ENCODE measurements around the gene OR56A5. TPM values are rescaled to one million over a fixed set of nuclear protein-coding genes. Genes with fewer than 3 reads are reported as not detected.

The OR56A5 gene
- total RNA-seq, 1 experiment from 2014 or later: not detected

DNA sequence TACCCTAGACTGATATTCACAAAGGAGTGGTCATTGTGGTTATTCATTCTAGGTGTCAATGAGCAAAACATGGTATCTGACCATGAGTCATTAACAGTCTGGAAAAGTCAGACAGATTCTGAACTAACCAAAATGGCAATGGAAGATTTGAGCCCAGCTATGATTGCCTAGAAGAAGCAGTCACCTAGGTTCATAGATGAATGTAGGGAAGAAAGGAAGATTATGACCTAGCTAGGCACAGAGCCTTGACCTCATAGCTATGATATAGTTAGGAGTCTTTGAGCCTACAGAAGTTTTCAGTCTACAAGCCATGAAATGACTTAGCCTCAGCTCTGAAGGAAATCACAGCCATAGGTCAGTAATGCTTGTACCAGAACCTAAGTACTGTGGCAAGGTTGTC is 38.1 kb upstream of the OR56A5 start:
- H2AK5ac ChIP-seq (ENCODE audit: insufficient read length, low read length): no peak overlapping the region
- Mint-ChIP-seq H3K27me3 (ENCODE audit: low read depth) (peaks cover 8% of the 10 kb centered on the region; the same call in 1 of the 2 replicates), H3K36me3 (ENCODE audit: insufficient read depth in 1 of 3, low read depth in 3 of 3) (no peaks in the 10 kb centered on the region), H3K4me1 (no peaks in the 10 kb centered on the region), H3K27ac (no peak overlapping the region), H3K9me3 (no peaks in the 10 kb centered on the region), H3K4me3 (no peak overlapping the region)
- H3K23me2 ChIP-seq (ENCODE audit: insufficient read length, low read depth, low read length, poor library complexity, severe bottlenecking): no peaks in the 10 kb centered on the region
- no peaks in the 10 kb centered on the region for H3K79me1 ChIP-seq (ENCODE audit: insufficient read depth, low read depth, low read length, poor library complexity, severe bottlenecking)
- H4K8ac ChIP-seq (replicated peaks; ENCODE audit: insufficient read length, low read depth, low read length): no peak overlapping the region
- H2BK12ac ChIP-seq (ENCODE audit: insufficient read length, low read depth, low read length): no peak overlapping the region
- no peak overlapping the region for H2BK20ac ChIP-seq (ENCODE audit: low read depth, low read length, poor library complexity, severe bottlenecking)
- no peaks in the 10 kb centered on the region for H3K79me2 ChIP-seq (ENCODE audit: insufficient read depth, low read length)
- TF ChIP-seq, protein P1, sequence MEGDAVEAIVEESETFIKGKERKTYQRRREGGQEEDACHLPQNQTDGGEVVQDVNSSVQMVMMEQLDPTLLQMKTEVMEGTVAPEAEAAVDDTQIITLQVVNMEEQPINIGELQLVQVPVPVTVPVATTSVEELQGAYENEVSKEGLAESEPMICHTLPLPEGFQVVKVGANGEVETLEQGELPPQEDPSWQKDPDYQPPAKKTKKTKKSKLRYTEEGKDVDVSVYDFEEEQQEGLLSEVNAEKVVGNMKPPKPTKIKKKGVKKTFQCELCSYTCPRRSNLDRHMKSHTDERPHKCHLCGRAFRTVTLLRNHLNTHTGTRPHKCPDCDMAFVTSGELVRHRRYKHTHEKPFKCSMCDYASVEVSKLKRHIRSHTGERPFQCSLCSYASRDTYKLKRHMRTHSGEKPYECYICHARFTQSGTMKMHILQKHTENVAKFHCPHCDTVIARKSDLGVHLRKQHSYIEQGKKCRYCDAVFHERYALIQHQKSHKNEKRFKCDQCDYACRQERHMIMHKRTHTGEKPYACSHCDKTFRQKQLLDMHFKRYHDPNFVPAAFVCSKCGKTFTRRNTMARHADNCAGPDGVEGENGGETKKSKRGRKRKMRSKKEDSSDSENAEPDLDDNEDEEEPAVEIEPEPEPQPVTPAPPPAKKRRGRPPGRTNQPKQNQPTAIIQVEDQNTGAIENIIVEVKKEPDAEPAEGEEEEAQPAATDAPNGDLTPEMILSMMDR (conservative IDR thresholded peaks at IDR 0.05): no peak
- H2AFZ ChIP-seq (ENCODE audit: low read length): no peak overlapping the region
- H2BK5ac ChIP-seq (ENCODE audit: insufficient read length, low read length): no peak overlapping the region
- no peak overlapping the region for H3K9ac ChIP-seq (ENCODE audit: extremely low read depth, insufficient read length, low read length)
- no peak overlapping the region for H3K23ac ChIP-seq (ENCODE audit: insufficient read length, low read depth, low read length)
- no peaks in the 10 kb centered on the region for H3K4me1 ChIP-seq (ENCODE audit: insufficient read depth, low read length)
- H2BK15ac ChIP-seq (ENCODE audit: low read depth, low read length): no peak overlapping the region
- no peak overlapping the region for H3K4ac ChIP-seq (ENCODE audit: low read depth, low read length)
- no peak overlapping the region for H3T11ph ChIP-seq (ENCODE audit: low read length)
- no peak for DNase-seq
- no peaks in the 10 kb centered on the region for H4K20me1 ChIP-seq (ENCODE audit: control insufficient read depth, insufficient read depth, insufficient read length)
- H3K14ac ChIP-seq (ENCODE audit: insufficient read depth, low read length): no peak overlapping the region
- no peak overlapping the region for H3K27ac ChIP-seq (ENCODE audit: insufficient read length, low read depth, low read length)
- H3K27me3 ChIP-seq (ENCODE audit: insufficient read depth, low read length): no peaks in the 10 kb centered on the region
- no peak overlapping the region for H3K4me2 ChIP-seq (ENCODE audit: insufficient read depth, insufficient read length, low read length)
- no peak overlapping the region for H2BK120ac ChIP-seq (ENCODE audit: low read depth, low read length, poor library complexity, severe bottlenecking)
- no peak overlapping the region for H4K91ac ChIP-seq (ENCODE audit: insufficient read length, low read depth, low read length)
- no peak overlapping the region for H3K18ac ChIP-seq (ENCODE audit: insufficient read length, low read depth, low read length)
- no peak overlapping the region for H4K5ac ChIP-seq (ENCODE audit: insufficient read length, low read depth, low read length)
- no peak overlapping the region for H3K56ac ChIP-seq (ENCODE audit: insufficient read length, low read depth, low read length)
- no peaks in the 10 kb centered on the region for H3K9me3 ChIP-seq (ENCODE audit: control insufficient read depth, low read depth, low read length)

All from H9 (cell line).